ENCODE measurements around the gene RPP25.

GRCh38 chr15:74997141-74997540 lies 40.6 kb upstream of the RPP25 start:
- no peak for TF ChIP-seq CTCF (IDR thresholded peaks at IDR 0.05)
- TF ChIP-seq EZH2 (IDR thresholded peaks at IDR 0.05; ENCODE audit: borderline replicate concordance, insufficient read depth, low read depth, low read length, poor library complexity, severe bottlenecking), result no peak
